ENCODE results near the gene DCTD. TPM values are rescaled to one million over a fixed set of nuclear protein-coding genes. Genes with fewer than 3 reads are reported as not detected.

Gene DCTD
- total RNA-seq, 1 donor from 2014 or later: 139 TPM

GRCh38 chr4:182893047-182893446, 24.1 kb downstream of the DCTD start:
- no peak for DNase-seq (ENCODE audit: low read depth)

GRCh38 chr4:182890202-182890601, 27.0 kb downstream of the DCTD start:
- no peak for DNase-seq (ENCODE audit: low read depth)

GRCh38 chr4:182888891-182889290, 28.3 kb downstream of the DCTD start:
- DNase-seq (ENCODE audit: low read depth): no peak

DNA sequence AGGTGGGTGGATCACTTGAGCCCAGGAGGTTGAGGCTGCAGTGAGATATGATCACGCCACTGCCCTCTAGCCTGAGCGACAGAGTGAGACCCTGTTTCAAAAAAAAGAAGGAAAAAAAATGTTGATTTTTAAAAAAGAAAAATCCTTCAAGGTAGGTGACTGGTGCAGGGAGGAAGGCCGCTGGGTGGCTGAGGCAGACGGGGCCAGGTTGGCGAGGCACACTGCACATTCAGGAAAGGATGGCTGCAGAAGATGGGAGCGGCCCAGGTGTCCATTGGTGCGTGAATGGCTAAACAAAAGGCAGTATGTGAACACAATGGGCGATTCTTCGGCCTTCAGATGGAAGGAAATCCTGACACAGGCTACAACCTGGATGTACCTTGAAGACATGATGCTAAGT, 30.4 kb downstream of the DCTD start:
- DNase-seq (ENCODE audit: low read depth): no peak

DNA sequence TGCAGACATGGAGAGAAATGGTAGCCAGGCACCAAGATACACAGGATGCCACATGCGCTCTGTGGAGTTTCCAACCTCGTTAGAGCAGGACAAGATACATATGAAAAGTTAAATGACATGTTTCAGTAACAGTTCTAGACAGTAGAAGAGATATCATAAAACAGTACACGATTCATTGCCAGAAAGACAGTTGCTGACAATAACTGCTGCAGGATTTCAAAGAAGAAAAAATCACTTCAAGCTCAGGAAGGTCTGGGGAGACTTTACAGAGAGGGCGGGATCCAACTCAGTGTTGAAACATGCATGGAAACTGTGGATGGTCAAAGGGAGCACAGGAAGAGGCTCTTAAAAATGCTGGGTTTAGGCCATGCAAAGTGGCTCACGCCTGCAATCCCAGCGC, 31.0 kb downstream of the DCTD start:
- no peak for DNase-seq (ENCODE audit: low read depth)

DNA sequence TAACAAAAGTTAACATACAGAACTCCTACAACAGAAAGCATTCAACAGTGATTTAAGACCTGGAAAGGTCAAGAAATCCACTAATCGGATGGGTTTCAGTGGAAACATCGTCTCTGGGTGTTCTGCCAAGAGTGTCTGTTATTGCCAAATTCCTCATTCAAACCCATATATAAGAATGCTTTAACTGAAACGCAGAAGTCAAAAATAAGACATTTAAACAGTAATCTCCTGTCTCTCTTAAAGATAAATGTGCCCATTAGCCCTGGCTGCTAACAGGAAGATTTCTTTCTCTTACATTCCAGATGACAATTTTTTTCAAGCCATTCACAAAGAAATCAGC, 31.5 kb downstream of the DCTD start:
- DNase-seq (ENCODE audit: low read depth): no peak

DNA sequence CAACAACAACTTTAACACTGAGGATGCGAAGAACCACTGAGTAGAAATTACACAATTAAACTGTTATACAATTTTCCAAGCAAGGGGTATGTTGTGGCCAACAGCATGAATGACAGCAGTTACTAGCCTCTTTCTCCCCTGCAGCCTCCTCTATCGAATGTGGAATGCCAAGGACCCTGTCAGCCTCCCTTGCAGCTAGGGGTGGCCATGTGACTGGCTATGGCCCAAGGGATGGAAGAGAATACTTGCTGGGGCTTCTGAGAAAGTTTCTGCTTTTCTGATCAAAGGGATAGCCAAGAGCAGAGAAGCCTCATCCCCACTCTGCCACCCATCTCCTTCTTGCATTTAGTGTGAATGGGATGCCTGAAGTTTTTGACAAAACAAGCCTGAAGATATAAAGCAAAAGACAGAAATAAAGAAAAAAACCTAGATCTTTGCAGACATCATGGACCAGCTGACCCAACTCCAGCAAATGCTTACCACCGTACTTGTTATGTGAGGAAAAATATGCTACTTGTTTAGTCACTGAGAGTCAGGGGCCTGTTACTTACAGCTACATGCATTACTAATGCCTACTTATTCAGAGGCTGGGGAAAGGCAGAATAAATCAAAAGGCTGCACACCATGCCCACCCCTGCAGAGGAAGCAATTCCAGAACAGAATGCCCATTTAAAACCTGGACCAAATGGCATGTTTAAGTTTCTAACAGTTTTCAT, 32.0 kb downstream of the DCTD start:
- no peak for DNase-seq (ENCODE audit: low read depth)

GRCh38 chr4:182884040-182884439, 33.1 kb downstream of the DCTD start:
- DNase-seq (ENCODE audit: low read depth): no peak

DNA sequence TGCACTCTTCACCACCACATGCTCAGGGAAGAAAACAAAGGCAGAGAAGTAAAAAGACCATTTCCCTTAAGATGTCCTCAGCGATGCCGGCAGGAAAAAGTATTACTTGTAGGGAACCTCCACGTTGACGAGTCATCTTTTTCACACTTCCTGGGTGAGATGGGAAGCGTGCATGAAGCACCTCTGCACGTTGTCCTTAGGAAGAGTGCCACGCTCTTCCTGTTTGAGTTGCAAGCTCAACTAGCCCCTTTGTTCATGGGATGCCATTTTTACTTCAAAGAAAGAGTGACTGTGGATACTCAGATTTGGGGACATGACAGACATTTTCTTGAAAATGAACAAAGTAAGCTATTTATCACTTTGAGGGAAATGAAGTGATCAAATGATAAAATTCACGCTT, 33.8 kb downstream of the DCTD start:
- DNase-seq (ENCODE audit: low read depth): no peak

GRCh38 chr4:182881914-182882313, 35.3 kb downstream of the DCTD start:
- no peak for DNase-seq (ENCODE audit: low read depth)

DNA sequence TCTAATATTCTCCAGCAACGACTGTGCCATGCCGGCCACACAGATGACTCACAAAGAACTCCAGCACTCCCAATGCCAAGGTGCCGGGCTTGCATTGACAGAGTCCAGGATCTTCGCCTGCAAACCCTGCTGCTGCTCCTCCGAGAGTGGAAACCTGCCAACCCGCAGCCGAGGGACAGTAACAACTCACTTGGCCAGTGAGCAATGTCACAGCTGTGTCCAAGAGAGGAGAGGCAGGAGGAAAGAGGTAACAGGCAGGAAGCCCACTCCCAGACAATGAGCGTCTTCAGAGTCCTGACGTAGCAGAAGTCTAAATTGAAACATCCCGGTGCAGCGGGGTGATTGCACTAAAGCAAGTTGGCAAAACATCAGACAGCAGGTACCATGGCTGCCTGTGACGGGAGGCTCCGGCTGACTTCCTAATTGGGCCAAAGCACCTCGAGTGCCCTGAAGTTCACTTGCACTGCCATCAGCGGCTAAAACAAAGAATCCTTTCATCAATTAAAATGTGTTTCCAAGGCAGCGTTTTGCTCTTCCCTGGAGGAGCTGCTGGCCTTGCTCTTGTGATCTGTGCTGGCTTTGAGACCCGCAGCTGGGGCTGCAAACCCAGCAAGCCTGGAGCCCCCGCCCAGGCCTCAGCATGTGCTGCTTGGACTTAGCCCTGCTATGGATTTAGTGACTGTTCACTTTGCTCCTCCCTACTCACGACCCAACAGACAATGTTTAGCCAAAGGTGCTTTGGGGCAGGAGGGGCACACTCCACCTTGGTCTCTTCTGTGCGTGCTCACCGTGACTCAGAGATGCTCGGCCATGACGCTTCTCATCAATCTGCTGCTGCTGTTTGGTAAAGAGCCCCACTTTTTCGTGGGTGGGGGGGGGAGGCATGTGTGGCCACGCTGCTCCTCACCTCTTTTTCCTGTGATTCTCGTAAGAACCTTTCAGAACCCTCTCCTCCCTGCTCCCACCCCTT, 36.5 kb downstream of the DCTD start:
- DNase-seq (ENCODE audit: low read depth): no peak

DNA sequence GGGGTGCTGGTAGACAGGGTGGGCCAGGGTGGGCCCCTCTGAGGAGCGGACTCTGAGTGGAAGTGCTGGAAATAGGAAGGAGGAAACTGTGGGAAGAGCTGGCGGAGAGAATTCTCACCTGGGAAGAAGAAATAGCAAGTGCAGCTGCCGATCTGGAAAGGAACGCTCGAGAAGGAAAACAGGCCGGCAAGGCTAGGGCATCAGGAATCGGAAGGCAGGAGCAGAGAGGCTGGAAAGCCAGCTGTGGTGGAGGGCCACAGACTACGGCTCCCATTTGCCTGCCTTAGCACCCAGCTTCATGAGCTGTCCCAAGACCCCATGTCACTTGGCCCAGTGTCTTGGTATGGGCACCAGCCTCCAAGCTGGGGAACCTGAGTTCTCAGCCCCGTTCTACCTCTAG, 37.3 kb downstream of the DCTD start:
- no peak for DNase-seq (ENCODE audit: low read depth)

GRCh38 chr4:182878633-182879495, 38.3 kb downstream of the DCTD start:
- DNase-seq (ENCODE audit: low read depth): no peak

DNA sequence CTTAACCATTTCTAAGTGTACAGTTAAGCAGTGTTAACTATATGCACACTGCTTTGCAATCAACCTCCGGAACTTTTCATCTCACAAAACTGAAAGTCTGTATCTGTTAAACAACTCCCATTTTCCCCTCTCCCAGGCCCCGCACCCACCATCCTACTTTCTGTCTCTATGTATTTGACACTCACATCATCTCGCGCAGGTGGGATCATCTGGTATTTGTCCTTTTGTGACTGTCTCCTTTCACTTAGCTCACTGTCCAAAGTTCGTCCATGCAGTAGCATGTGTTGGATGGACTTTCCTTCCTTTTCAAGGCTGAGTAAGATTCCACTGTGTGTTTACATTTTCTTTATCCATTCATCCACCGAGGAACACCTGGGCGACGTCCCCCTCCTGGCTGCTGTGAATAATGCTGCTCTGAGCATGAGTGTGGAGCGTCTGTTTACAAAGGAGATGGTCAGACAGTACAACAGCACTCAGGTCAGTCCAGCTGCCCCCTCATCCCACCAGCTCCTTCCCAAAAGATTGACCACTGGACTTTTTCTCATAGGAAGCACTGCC, 39.8 kb downstream of the DCTD start:
- DNase-seq (ENCODE audit: low read depth): no peak

DNA sequence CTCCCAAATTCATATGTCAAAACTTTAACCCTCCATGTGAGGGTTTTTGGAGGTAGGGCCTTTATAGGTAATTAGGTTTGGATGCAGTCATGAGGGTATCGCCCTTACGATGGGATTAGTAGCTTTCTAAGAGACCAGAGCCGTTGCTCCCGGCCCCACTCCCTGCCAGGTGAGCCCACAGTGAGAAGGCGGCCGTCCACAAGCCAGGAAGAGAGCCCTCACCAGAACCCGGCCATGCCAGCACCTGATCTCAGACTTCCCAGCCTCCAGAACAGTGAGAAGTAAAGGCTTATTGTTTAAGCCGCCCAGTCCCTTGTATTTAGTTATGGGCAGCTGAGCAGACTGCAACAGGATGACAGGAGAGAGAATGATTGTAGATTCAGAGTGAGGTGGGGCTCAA, 40.8 kb downstream of the DCTD start:
- no peak for DNase-seq (ENCODE audit: low read depth)

- DNase-seq (ENCODE audit: low read depth): no peak
These were observed 41.5 kb downstream of the DCTD start for GRCh38 chr4:182875453-182876405.

GRCh38 chr4:182874797-182875345, 42.3 kb downstream of the DCTD start:
- no peak for DNase-seq (ENCODE audit: low read depth)

GRCh38 chr4:182874304-182874751, 42.9 kb downstream of the DCTD start:
- no peak for DNase-seq (ENCODE audit: low read depth)

GRCh38 chr4:182873726-182874125, 43.5 kb downstream of the DCTD start:
- DNase-seq (ENCODE audit: low read depth): no peak

DNA sequence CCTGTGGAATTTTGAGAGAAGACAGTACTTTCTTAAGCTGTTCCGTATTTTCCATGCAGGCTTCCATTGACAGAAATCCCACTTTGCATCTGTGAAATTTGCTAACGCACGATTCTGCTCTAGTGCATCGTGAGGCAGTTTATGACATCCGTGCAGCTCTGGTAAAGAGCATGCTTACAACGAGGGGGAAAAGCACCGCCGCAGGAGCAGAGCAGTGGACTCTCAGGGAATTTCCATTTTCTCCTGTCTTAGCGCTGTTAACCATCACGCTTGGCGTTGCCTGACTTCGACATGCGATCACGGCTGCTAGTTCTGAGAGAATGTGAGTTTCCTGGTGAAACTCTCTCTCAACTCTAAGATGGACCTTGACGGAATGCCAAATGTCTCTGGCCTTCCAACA, 43.9 kb downstream of the DCTD start:
- no peak for DNase-seq (ENCODE audit: low read depth)
